ENCODE measurements around the gene FOXN3. TPM values are rescaled to one million over a fixed set of nuclear protein-coding genes. Genes with fewer than 3 reads are reported as not detected.

FOXN3 gene
- polyA plus RNA-seq, 1 of the 3 experiments (the other 2 are of a cell fraction): 9.8 TPM

GRCh38 chr14:89294060-89294459 is 123.0 kb downstream of the FOXN3 start (continued):
- no peak for TF ChIP-seq CTCF (IDR thresholded peaks at IDR 0.05)
- no peak for TF ChIP-seq FOXJ3 (CRISPR knock-in tag; IDR thresholded peaks at IDR 0.05)
- TF ChIP-seq SIN3A (IDR thresholded peaks at IDR 0.05; ENCODE audit: borderline replicate concordance, low read depth, low read length): no peak
- no peak for TF ChIP-seq PBX3 (IDR thresholded peaks at IDR 0.05)
- no peak for TF ChIP-seq EP300 (IDR thresholded peaks at IDR 0.05; ENCODE audit: borderline replicate concordance in 1 of 2, low read depth in 1 of 2, low read length in 1 of 2)
- TF ChIP-seq TAF1 (IDR thresholded peaks at IDR 0.05; ENCODE audit: borderline replicate concordance, low read depth, low read length): no peak
- TF ChIP-seq IRF3 (IDR thresholded peaks at IDR 0.05; ENCODE audit: low read depth, low read length): no peak
- TF ChIP-seq RXRA (IDR thresholded peaks at IDR 0.05; ENCODE audit: borderline replicate concordance, low read depth): no peak

GRCh38 chr14:89293314-89293916 is 123.6 kb downstream of the FOXN3 start:
- DNase-seq: no peak
- no peak for TF ChIP-seq MXI1 (IDR thresholded peaks at IDR 0.05; ENCODE audit: low read depth, low read length)
- no peak for TF ChIP-seq USF1 (IDR thresholded peaks at IDR 0.05; ENCODE audit: borderline replicate concordance, low read depth)
- no peak overlapping the region for H3K4me3 ChIP-seq (ENCODE audit: low read depth in 2 of 2, low read length in 1 of 2)
- no peak overlapping the region for H3K27ac ChIP-seq (ENCODE audit: low read depth in 2 of 2, low read length in 1 of 2)
- H3K36me3 ChIP-seq (replicated peaks in 1 of 2; ENCODE audit: control insufficient read depth in 1 of 2, insufficient read depth in 2 of 2, low read length in 1 of 2): peaks cover 0 to 5% of the 10 kb centered on the region in 2 experiments
- CTCF ChIA-PET: no interaction called here
- POLR2A ChIA-PET: no interaction called here
- H3K4me2 ChIP-seq: no peak overlapping the region
- no peak overlapping the region for H3K9ac ChIP-seq
- 90% methylated on average over 6 of the region's 6 CpGs for WGBS (ENCODE audit: low lambda C conversion rate)
- no peaks in the 10 kb centered on the region for H3K27me3 ChIP-seq (ENCODE audit: insufficient read depth)
- no peaks in the 10 kb centered on the region for H3K79me2 ChIP-seq (ENCODE audit: insufficient read depth)
- H2AFZ ChIP-seq (ENCODE audit: low read depth): no peak overlapping the region
- H3K4me1 ChIP-seq (ENCODE audit: control insufficient read depth in 1 of 2, insufficient read depth in 2 of 2, low read depth in 1 of 2, low read length in 1 of 2): peaks cover 0 to 15% of the 10 kb centered on the region in 2 experiments; a peak in 1 of 4 replicates
- H3K9me3 ChIP-seq: no peaks in the 10 kb centered on the region
- H3K9me2 ChIP-seq: no peaks in the 10 kb centered on the region
- H3F3A ChIP-seq (replicated peaks; ENCODE audit: insufficient read depth): no peaks in the 10 kb centered on the region
- H4K20me1 ChIP-seq (ENCODE audit: insufficient read depth): no peaks in the 10 kb centered on the region

All from SK-N-SH (cell line).